DMS153 treated with DMSO at 0.1 percent for 48 hours (cell line): Measurements from ENCODE around the gene CD28.

Experiments
- DNase-seq: peaks from one replicate; lab custom pipeline; 2025; ENCODE audit not compliant: unreplicated experiment; lab: John Stamatoyannopoulos, UW

Gene CD28

GRCh38 chr2:203713381-203713780 lies 6.9 kb downstream of the CD28 start:
- DNase-seq: no peak

DNA sequence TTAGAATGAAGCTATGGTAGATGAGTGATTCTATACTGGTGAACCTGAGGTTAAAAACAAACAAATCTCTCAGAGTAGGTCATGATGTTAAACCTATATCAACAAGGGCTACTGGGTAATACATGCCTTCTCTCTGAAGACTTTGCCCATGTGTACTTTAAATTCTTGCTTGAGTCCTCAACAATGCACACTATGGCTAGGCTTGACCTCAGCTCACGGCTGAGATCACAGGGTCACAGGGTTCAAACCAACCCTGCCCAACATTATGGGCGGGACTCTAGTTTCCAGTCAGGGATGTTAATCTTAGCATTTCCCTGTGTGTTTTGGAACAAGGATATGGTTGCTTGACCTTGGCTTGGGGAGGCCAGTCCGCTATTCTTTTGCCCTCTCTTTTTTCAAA lies 7.7 kb downstream of the CD28 start:
- no peak for DNase-seq

- DNase-seq: no peak
These were observed 9.3 kb downstream of the CD28 start for GRCh38 chr2:203715744-203716143.

DNA sequence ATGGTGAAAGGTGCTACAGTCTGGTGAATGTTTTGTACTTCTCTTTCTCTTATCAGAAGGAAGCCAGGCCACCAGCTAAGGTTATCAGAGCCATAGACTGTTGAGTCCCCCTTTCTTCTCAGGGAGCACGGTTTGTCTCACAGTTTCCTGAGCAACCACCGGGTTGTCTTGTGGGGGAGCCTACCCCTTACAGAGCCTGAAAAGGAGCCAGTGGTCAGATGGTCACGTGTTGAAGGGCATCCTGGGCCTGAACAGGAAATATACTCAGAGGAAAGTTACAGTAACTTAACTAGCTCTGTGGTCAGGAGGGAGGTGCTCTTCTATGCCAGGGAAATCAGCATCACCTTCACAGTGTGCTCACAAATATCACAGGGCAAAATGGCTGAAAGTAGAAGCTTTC lies 11.6 kb downstream of the CD28 start:
- no peak for DNase-seq

DNA sequence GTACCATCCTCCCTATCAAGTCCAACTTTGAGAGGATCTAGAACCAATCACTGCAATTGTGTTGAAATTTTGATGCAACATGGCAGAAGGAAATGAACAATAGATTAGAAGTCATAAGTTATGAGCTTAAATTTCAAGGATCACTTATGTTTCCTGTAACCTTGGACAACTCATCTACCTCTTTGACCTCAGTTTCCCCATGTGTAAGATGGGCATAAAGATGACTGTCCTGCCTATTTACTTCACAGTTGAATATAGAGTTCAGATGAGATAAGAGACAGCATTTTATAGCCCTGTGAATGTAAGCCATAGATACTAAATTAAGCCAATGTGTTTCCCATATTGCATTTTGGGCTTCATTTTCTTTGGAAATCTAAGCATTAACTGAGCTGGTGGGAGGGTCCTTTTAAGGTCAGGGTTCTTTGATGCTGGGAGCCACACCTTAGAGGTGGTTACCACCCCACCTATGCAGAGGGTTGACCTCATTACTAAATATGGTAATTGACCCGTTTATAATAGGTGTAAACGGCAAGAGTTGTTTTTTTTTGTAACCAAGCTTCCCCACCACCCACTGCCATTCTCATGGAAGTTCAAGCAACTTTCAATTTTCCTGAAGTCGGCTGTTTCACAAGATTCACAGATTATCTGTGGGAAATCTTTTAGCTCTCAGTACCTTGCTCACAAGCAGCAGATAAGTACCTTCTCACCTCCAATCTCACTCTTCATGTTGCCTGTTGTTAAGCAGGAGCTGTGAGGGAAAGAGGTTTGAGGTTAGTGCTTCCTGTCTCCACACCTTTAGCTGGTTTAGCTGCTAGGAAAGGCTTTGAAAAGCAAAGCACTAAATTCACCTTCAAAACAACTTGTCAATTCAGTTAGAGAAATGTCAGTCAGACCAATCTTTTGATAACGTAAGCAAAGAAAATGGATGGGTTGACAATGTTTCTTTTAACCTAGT lies 13.3 kb downstream of the CD28 start:
- no peak for DNase-seq

GRCh38 chr2:203720915-203721672 lies 14.7 kb downstream of the CD28 start:
- DNase-seq: no peak

GRCh38 chr2:203721781-203722300 lies 15.4 kb downstream of the CD28 start:
- DNase-seq: no peak

DNA sequence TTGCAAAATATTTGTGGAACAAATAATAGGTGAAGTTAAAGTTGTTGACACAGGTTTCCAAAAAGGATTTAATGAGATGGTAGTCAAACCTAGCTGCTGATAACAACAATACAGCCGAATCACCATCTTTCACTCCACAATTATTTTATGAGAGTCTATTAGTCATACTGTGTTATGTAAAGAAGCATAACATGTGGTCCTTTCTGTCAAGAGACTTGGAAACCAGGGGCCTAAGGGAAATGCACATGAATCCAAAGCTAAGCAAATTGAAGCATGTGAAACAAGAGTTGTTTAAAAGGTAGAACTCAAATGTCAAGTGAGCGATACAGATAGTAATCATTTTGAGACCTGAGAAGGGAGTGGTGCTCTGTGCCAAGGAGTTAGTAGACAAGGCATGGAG lies 16.0 kb downstream of the CD28 start:
- no peak for DNase-seq

- no peak for DNase-seq
These were observed 21.9 kb downstream of the CD28 start for GRCh38 chr2:203728321-203728720.

DNA sequence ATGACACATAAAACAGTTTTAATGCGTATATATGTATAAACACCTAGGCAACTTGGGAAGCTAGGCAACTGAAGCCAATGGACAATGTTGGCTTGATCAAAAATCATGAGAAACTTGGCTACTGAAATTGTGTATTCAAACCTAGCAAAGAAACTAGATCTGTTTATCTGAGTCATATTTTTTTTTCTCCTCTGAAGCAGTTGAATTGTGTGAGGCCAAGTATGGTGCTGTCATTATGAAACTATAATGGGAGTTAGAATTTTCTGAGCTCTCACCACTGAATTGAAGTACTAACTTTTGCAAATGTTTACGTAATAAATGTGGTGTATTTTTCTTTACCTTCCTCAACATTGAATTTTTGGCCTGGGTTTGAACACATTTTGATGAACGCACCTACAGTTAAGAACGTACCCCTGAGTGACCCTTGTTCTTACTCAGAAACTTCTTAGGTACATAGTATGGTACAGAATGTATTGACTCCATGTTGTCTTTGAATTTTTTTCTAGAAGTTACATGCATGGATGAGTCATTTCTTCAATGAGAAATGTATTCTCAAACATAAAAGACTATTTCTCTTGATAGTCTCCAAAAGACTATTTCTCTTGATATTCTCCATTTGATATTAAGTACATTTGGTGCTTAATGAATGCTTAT lies 23.8 kb downstream of the CD28 start:
- no peak for DNase-seq

GRCh38 chr2:203730883-203731282 lies 24.4 kb downstream of the CD28 start:
- no peak for DNase-seq

DNA sequence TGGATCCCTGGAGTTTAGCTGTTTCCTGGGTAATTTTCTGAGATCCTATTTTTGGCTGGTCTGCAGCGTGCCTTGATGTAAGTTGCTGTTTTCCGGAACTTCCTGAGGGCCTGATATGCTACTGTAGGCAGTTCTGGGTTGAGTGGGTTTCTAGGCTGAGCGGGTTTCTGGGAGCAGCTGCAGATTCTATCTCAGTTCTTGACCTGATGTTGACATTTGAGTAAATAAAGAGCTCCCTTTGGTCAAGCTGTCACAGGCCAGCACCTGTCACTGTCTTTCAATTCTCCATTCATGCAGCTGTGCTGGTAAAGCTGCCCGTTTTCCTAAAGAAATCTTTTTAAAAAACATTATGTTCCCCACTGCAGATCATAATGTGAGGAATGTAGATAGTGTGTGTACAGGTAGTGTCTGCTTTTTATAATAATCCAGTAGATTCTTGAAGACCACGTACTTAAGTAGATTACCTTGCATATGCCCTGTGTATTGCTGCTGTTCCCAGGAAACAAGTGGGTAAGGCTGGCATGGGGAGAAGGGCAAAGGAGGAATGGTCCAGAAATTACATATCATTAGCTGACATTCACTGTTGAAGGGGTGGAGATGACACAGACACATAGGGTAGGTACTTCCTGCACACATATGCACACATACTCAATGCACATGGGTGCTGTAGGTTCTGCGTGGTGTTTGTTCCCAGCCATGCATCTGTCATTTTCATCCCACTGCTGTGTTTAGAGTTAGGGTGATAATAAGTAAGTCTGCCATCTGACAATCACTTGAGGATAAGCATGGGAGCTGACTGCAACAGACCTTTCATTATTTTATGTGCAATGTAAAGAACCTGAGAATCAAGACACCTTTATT lies 25.9 kb downstream of the CD28 start:
- DNase-seq: no peak

DNA sequence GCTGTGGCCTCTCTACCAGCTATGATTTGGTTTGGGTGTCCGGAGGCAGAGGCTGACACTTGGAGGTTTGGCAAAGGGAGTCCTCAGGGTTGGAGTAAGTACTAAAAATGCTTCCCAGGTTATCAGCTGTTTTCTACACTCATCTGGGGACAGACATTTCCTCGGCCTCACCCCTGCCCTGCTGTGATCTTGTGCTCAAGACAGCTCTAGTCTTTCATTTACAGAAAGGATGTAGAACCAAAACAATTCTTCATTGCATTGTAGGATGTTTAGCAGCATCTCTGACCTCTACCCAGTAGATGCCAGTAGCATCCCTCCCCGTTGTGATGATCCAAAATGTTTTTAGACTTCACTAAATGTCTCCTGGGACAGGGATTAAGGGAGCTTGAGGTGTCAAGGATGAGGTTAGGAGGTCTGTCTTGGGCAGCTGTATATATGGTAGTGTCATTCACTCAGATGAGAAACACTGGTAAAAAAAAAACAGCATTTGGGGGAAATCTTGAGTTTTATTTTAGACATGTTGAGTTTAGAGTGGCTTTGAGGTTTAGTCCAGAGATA lies 26.6 kb downstream of the CD28 start:
- no peak for DNase-seq

DNA sequence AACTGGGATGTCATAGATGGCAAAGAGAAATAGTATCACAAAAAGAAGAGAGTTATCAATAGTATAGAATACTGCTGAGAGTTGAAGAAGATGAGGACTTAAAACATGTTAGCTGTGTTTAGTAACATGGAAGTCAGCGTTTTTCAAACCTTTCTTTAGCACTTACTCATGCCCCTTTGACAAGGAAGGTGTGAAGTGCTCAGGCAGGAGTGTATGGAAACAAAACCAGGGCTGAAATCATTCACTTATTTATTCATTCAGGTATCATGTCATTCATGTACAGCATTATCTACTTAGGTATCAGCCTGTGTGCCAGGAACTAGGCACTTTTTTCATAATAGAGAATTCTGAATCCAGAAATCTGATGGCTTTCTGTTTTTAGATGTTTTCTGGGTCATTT lies 27.2 kb downstream of the CD28 start:
- no peak for DNase-seq

- DNase-seq: no peak
These were observed 28.0 kb downstream of the CD28 start for GRCh38 chr2:203734276-203734983.

DNA sequence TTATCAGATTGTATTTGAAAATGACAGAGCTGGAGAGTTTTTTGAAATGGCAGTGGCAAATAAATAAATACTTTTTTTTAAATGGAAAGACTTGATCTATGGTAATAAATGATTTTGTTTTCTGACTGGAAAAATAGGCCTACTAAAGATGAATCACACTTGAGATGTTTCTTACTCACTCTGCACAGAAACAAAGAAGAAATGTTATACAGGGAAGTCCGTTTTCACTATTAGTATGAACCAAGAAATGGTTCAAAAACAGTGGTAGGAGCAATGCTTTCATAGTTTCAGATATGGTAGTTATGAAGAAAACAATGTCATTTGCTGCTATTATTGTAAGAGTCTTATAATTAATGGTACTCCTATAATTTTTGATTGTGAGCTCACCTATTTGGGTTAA lies 30.9 kb downstream of the CD28 start:
- no peak for DNase-seq

GRCh38 chr2:203739351-203739750 lies 32.9 kb downstream of the CD28 start:
- DNase-seq: no peak

DNA sequence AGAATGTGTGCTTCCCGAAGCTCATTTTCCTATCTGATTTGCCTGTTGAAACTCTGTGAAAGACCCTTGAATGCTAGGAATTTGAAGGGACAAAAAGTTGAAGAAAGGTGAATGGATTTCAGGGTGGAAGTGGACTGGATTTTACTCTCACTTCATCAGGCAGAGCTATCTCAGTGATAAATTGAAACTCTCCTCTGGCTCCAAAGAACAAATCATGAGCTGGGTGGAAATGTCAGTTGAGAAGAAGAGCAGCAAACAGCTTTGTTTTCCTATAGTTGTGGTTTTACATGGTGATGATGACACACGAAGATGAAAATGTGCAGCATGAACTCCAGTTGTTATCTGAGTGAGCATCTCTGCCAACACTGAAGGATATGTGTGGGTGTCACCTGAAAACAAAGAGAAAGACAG lies 34.4 kb downstream of the CD28 start:
- DNase-seq: no peak

GRCh38 chr2:203741566-203741965 lies 35.1 kb downstream of the CD28 start:
- no peak for DNase-seq
